ENCODE measurements around the gene EIF6. TPM values are rescaled to one million over a fixed set of nuclear protein-coding genes. Genes with fewer than 3 reads are reported as not detected.

Gene EIF6
- total and polyA plus RNA-seq, 2 of the 8 experiments (the other 6 are each of a cell fraction or from before 2014, with no cell fraction given) = 184 to 319 TPM

- Histone ChIP-seq H3K56ac (replicated peaks; ENCODE audit: insufficient read length, low read depth, low read length) (no peak overlapping the region), H3K27me3 (replicated peaks in 1 of 4; ENCODE audit: control insufficient read depth in 3 of 4, extremely low read depth in 1 of 4, insufficient read depth in 3 of 4, low read length in 3 of 4) (no peaks in the 10 kb centered on the region), H3K4me1 (replicated peaks in 1 of 4; ENCODE audit: control insufficient read depth in 3 of 4, insufficient read depth in 4 of 4, low read length in 3 of 4) (peaks cover 0 to 9% (median 3%) of the 10 kb centered on the region in 4 experiments; a peak in 6 of 7 replicates), H3K9me3 (ENCODE audit: insufficient read depth in 2 of 2, low read depth in 1 of 2, low read length in 1 of 2) (no peaks in the 10 kb centered on the region), H3K4ac (replicated peaks; ENCODE audit: insufficient read length, low read depth, low read length) (no peak overlapping the region), H4K8ac (ENCODE audit: extremely low read depth, insufficient read depth, low read length) (0 out of 2 replicates have a peak overlapping the region, but pooled peaks have one; percentile 40), H4K91ac (replicated peaks; ENCODE audit: insufficient read length, low read length) (peak overlapping the region; percentile 79), H3K18ac (ENCODE audit: extremely low read depth, low read length) (peak overlapping the region; percentile 75), H2AK5ac (ENCODE audit: low read depth, low read length) (peak overlapping the region; percentile 24; the same call in 1 of the 2 replicates), H3K23ac (ENCODE audit: insufficient read length) (no peak overlapping the region), H2BK120ac (replicated peaks; ENCODE audit: low read depth, low read length) (no peak overlapping the region), H3K23me2 (ENCODE audit: low read depth, low read length) (no peaks in the 10 kb centered on the region), H3K79me2 (ENCODE audit: control insufficient read depth in 1 of 2, insufficient read depth in 2 of 2, low read length in 2 of 2) (no peaks in the 10 kb centered on the region), H3K27ac (ENCODE audit: low read depth, low read length) (no peak overlapping the region), H2BK12ac (ENCODE audit: low read depth, low read length) (peak overlapping the region; percentile 75), H2AFZ (ENCODE audit: low read length) (no peak overlapping the region), H2BK5ac (ENCODE audit: low read depth, low read length) (peak overlapping the region; percentile 75), H3K14ac (ENCODE audit: insufficient read length) (no peak overlapping the region), H4K20me1 (replicated peaks in 1 of 2; ENCODE audit: control insufficient read depth in 1 of 2, insufficient read depth in 2 of 2, low read length in 2 of 2) (no peaks in the 10 kb centered on the region), H2BK15ac (ENCODE audit: low read length) (peak overlapping the region; percentile 46), H3K36me3 (ENCODE audit: control insufficient read depth in 2 of 4, insufficient read depth in 4 of 4, low read length in 3 of 4) (peaks cover 0 to 9% (median 0%) of the 10 kb centered on the region in 4 experiments; a peak in 3 of 8 replicates), H3K4me2 (ENCODE audit: insufficient read depth in 1 of 2, low read depth in 2 of 2, low read length in 2 of 2) (no peak overlapping the region), H4K5ac (ENCODE audit: insufficient read length, low read depth, low read length) (no peak overlapping the region), H3K4me3 (ENCODE audit: extremely low read depth in 1 of 4, insufficient read depth in 2 of 4, low read depth in 3 of 4, low read length in 4 of 4) (no peak overlapping the region), H2BK20ac (ENCODE audit: low read length) (peak overlapping the region; percentile 82; the same call in 1 of the 2 replicates), H3K9ac (replicated peaks in 1 of 4; ENCODE audit: extremely low read depth in 1 of 4, low read depth in 3 of 4, low read length in 3 of 4) (no peak overlapping the region), H3K79me1 (ENCODE audit: low read depth, low read length) (no peaks in the 10 kb centered on the region)
- CTCF ChIA-PET (ENCODE audit: partially characterized antibody) = interaction anchor here (0.6 to 11.5 kb wide), 33 partner anchors 9 to 522 kb away, joined by 3 to 135 read pairs (median 4); partner anchors contain the start of gene EDEM2
- FAIRE-seq (peak; percentile 83), DNase-seq (ENCODE audit: low read depth in 1 of 2, low spot score in 2 of 2) (peak in 1 of 2 experiments; percentile 93)
- WGBS, 2 experiments (ENCODE audit: extremely low coverage in 1 of 2, insufficient coverage in 1 of 2, insufficient read length in 1 of 2, insufficient replicate concordance in 2 of 2, low coverage in 1 of 2, low lambda C conversion rate in 2 of 2, missing lambda C conversion rate in 1 of 2) = 59% methylated on average over 14 of the region's 14 CpGs; no CpG with 5 or more reads in 1 of the 2 experiments
- POLR2A ChIA-PET (ENCODE audit: partially characterized antibody) = interaction anchor here (1.1 to 7.2 kb wide), 5 partner anchors 5 to 123 kb away, joined by 3 to 98 read pairs (median 4); partner anchors contain the start of gene MMP24OS
- TF ChIP-seq E2F6 (IDR thresholded peaks at IDR 0.05) (peak; percentile 28; the same call in 1 of the 2 replicates), YY1 (IDR thresholded peaks at IDR 0.05; ENCODE audit: low read depth, low read length) (peak; percentile 37; the same call in 1 of the 2 replicates), POLR2AphosphoS5 (IDR thresholded peaks at IDR 0.05; ENCODE audit: low read depth, low read length) (peak; percentile 49; the same call in 1 of the 2 replicates), ATF2 (IDR thresholded peaks at IDR 0.05; ENCODE audit: low read length) (no peak), CTCF (IDR thresholded peaks at IDR 0.05; ENCODE audit: control extremely low read depth in 1 of 3, insufficient read depth in 1 of 3, low read depth in 1 of 3, low read length in 3 of 3) (peak; percentile 87 to 99 (median 96)), CREB1 (IDR thresholded peaks at IDR 0.05) (peak; percentile 44; the same call in 1 of the 2 replicates)
Observed at GRCh38 chr20:35269055-35269781, 15.4 kb downstream of the EIF6 start.

All from H1 (cell line).